HG02938 (cell line): ENCODE results near the gene SLITRK1.

Experiments
- ATAC-seq: cut with Tn5 transposase; IDR thresholded peaks from one replicate; pipeline ENCODE4 v1.9.1; 2021; ENCODE audit warnings: mild to moderate bottlenecking, moderate library complexity; ENCODE audit not compliant: unreplicated experiment

The SLITRK1 gene

GRCh38 chr13:83867708-83868107 is 14.6 kb downstream of the SLITRK1 start:
- ATAC-seq = no peak

- no peak for ATAC-seq
These were observed 16.8 kb downstream of the SLITRK1 start for GRCh38 chr13:83865161-83866137.

GRCh38 chr13:83853771-83854170 is 28.5 kb downstream of the SLITRK1 start:
- ATAC-seq = no peak

- no peak for ATAC-seq
These were observed 37.2 kb downstream of the SLITRK1 start for GRCh38 chr13:83845106-83845505.

- ATAC-seq = no peak
These were observed 43.1 kb downstream of the SLITRK1 start for GRCh38 chr13:83839146-83839545.

- no peak for ATAC-seq
These were observed 50.5 kb downstream of the SLITRK1 start for GRCh38 chr13:83831796-83832195.

GRCh38 chr13:83829810-83830209 is 52.5 kb downstream of the SLITRK1 start:
- no peak for ATAC-seq

- no peak for ATAC-seq
These were observed 54.9 kb downstream of the SLITRK1 start for GRCh38 chr13:83827338-83827737.
